ENCODE data around the gene NLRP1. TPM values are rescaled to one million over a fixed set of nuclear protein-coding genes. Genes with fewer than 3 reads are reported as not detected.

NLRP1 gene
- total RNA-seq, 1 donor from 2014 or later = 40.3 TPM

DNA sequence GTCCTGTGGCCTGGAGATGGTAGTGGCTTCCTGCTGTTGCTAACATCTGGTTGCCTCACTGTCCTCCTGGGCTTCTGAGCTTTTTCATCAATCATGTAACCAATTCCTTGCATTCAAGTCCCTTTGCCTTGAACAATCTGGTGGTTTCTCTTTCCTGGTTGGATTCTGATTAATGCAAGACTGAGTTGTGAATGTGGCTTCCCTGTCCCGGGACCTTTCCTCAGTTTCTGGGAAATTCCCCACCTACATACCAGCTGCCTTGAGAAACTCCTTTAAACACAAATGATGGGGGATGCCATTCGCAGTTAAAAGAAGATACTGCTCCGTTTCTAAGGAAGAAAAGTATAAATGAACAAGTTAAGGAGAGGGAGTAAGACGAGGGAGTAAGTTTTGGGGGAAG, 39.9 kb upstream of the NLRP1 start:
- Histone ChIP-seq H3K4me1 (no peaks in the 10 kb centered on the region), H3K27me3 (ENCODE audit: low read depth) (peaks cover 33% of the 10 kb centered on the region), H3K36me3 (no peaks in the 10 kb centered on the region), H3K9me3 (no peaks in the 10 kb centered on the region), H3K27ac (no peak overlapping the region), H3K4me3 (no peak overlapping the region)
- no peak for ATAC-seq
- no peak for DNase-seq
- TF ChIP-seq, protein P1, sequence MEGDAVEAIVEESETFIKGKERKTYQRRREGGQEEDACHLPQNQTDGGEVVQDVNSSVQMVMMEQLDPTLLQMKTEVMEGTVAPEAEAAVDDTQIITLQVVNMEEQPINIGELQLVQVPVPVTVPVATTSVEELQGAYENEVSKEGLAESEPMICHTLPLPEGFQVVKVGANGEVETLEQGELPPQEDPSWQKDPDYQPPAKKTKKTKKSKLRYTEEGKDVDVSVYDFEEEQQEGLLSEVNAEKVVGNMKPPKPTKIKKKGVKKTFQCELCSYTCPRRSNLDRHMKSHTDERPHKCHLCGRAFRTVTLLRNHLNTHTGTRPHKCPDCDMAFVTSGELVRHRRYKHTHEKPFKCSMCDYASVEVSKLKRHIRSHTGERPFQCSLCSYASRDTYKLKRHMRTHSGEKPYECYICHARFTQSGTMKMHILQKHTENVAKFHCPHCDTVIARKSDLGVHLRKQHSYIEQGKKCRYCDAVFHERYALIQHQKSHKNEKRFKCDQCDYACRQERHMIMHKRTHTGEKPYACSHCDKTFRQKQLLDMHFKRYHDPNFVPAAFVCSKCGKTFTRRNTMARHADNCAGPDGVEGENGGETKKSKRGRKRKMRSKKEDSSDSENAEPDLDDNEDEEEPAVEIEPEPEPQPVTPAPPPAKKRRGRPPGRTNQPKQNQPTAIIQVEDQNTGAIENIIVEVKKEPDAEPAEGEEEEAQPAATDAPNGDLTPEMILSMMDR (IDR thresholded peaks at IDR 0.05) = no peak
- intact Hi-C loops (cut with DNase I) = no loop called here

DNA sequence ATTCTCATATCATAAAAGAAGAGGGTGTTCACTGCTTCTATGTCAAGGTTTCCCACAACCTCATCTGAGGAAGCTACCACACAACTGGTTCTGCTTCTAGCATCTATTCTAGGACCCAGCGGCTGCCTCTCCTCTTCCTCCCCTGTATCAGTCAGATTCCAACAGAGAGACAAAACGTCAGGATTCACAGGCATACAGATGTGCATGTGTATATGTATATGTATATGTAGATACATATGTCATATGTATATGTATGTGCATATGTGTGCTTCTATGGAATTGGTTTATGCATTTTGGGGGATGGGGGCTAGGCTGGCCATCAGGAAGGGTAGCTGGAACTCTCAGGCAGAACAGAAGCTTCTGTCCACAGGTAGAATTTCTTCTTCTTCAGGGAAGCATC, 37.4 kb upstream of the NLRP1 start:
- H3K27me3 ChIP-seq (ENCODE audit: low read depth) = peaks cover 30% of the 10 kb centered on the region
- no peaks in the 10 kb centered on the region for H3K9me3 ChIP-seq
- no peak overlapping the region for H3K27ac ChIP-seq
- H3K4me1 ChIP-seq = no peaks in the 10 kb centered on the region
- ATAC-seq (no peak), DNase-seq (no peak)
- TF ChIP-seq, protein P1 (IDR thresholded peaks at IDR 0.05) = no peak
- H3K4me3 ChIP-seq = no peak overlapping the region
- H3K36me3 ChIP-seq = no peaks in the 10 kb centered on the region
- intact Hi-C loops (cut with DNase I) = no loop called here

DNA sequence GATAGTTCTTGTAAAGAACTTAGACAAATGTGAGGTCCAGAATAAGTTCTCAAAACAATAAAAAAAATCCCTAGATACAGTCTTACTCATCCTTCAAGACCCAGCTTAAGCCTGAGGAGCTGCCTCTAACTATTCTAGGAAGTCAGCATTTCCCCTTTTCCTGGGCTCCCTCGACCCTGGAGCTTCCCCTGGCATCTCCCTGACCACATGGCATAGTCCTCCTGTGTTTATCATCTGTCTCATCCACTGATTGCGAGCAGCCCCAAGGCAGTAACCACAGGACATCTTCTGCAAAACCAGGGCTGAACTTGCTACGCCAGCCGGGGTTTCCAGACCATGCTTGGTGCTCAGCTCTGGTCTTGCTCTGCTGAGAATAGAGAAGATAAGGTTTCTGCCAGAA, 36.7 kb upstream of the NLRP1 start:
- Histone ChIP-seq H3K36me3 (no peaks in the 10 kb centered on the region), H3K4me1 (no peaks in the 10 kb centered on the region), H3K9me3 (no peaks in the 10 kb centered on the region), H3K27me3 (ENCODE audit: low read depth) (peaks cover 33% of the 10 kb centered on the region), H3K27ac (no peak overlapping the region), H3K4me3 (no peak overlapping the region)
- TF ChIP-seq, protein P1 (IDR thresholded peaks at IDR 0.05) = no peak
- DNase-seq (no peak), ATAC-seq (no peak)
- intact Hi-C loops (cut with DNase I) = no loop called here

DNA sequence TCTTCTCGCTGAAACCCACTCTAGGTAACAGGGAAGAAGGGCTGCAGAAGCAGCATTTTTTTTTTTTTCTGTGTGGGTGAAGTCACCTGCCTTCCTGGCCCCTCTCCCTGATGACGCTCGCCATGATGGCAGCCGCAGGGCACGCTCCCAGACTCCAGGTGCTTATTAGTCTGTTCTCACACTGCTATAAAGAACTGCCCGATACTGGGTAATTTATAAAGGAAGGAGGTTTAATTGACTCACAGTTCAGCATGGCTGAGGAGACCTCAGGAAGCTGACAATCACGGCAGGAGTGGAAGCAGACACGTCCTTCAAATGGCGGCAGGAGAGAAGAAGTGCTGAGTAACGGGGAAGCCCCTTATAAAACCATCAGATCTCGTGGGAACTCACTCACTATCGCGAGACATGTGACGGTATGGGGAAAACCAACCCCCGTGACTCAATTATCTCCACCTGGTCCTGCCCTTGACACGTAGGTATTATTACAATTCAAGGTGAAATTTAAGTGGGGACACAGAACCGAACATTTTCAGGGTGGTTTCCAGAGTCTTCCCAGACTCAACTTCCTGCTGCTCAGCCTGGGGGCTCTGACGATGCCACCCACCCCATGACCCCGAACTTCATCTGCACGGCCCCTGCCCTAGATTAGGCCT, 34.9 kb upstream of the NLRP1 start:
- no peak overlapping the region for H3K4me3 ChIP-seq
- H3K9me3 ChIP-seq = no peaks in the 10 kb centered on the region
- no peak for DNase-seq
- H3K27me3 ChIP-seq (ENCODE audit: low read depth) = peaks cover 34% of the 10 kb centered on the region
- intact Hi-C loops (cut with DNase I) = no loop called here
- H3K36me3 ChIP-seq = no peaks in the 10 kb centered on the region
- H3K4me1 ChIP-seq = no peaks in the 10 kb centered on the region
- H3K27ac ChIP-seq = no peak overlapping the region
- TF ChIP-seq, protein P1 (IDR thresholded peaks at IDR 0.05) = no peak
- no peak for ATAC-seq

DNA sequence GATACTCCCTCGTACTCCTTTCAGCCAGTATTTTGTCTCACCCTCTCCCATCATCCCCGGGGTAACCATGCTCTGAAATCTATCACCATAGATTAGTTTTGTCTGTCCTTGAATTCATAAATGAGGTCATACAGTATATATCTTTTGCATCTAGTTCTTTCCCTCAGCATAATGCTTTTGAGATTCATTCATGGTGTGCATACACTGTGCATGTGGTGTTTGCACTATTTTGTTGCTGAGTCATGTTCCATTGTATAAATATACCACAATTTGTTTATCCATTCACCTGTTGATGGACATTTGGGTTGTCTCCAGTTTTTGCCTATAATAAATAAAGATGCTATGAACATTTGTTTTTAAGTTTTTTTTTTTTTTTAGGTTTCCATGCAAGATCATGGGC, 34.2 kb upstream of the NLRP1 start:
- Histone ChIP-seq H3K27me3 (ENCODE audit: low read depth) (peaks cover 34% of the 10 kb centered on the region), H3K9me3 (no peaks in the 10 kb centered on the region), H3K36me3 (no peaks in the 10 kb centered on the region), H3K4me1 (no peaks in the 10 kb centered on the region), H3K27ac (no peak overlapping the region), H3K4me3 (no peak overlapping the region)
- intact Hi-C loops (cut with DNase I) = no loop called here
- ATAC-seq (no peak), DNase-seq (no peak)
- TF ChIP-seq, protein P1 (IDR thresholded peaks at IDR 0.05) = no peak

Measured in lower lobe of right lung (tissue), 2 donors.